Peyer's patch (tissue), 4 donors: Measurements from ENCODE around the gene LRRC1.

Experiments used
- CTCF ChIP-seq, 6 experiments: fragments of 450-650 bp in 4 of 6; fragments of 200-600 bp in 2 of 6; sonication (generic) in 1 of 6; IDR thresholded peaks; one replicate each; pipeline ENCODE4 v1.5.1; 2017 to 2019; ENCODE audit warnings: antibody characterized with exemption in 6 of 6, mild to moderate bottlenecking in 3 of 6, moderate library complexity in 1 of 6
- POLR2A ChIP-seq, 2 donors: fragments of 450-650 bp; IDR thresholded peaks; one replicate each; pipeline ENCODE4 v1.5.1; 2017; ENCODE audit warnings: antibody characterized with exemption in 2 of 2, mild to moderate bottlenecking in 2 of 2, moderate library complexity in 2 of 2

- TF ChIP-seq POLR2A (IDR thresholded peaks at IDR 0.05) (no peak), CTCF (IDR thresholded peaks at IDR 0.05) (no peak)
Measured at GRCh38 chr6:53937461-53937860, 142.7 kb downstream of the LRRC1 start.
